NCI-H146 (cell line): ENCODE data around the gene ADA.
"Not testable (repeated sequence)": the region's sequence is repeated elsewhere in the genome, so short reads cannot be mapped to it uniquely, and the experiment has no call there.

Experiments used
- DNase-seq: peaks from one replicate; lab custom pipeline; 2025; lab: John Stamatoyannopoulos, UW

Gene ADA

GRCh38 chr20:44651684-44652423 lies at the start of gene ADA:
Gene ADA (minus strand): TSS chr20:44651699. CDS start chr20:44651607, 92 bp downstream.
- peak; percentile 72 for DNase-seq

- DNase-seq: peak; percentile 77
Measured at GRCh38 chr20:44700306-44700705, 48.8 kb upstream of the ADA start.

- no peak for DNase-seq
Measured at GRCh38 chr20:44698351-44698750, 46.9 kb upstream of the ADA start.

- not testable (repeated sequence) for DNase-seq
Measured at GRCh38 chr20:44697041-44697440, 45.5 kb upstream of the ADA start.

GRCh38 chr20:44696315-44696714 lies 44.8 kb upstream of the ADA start:
- DNase-seq: no peak

- DNase-seq: no peak
Measured at GRCh38 chr20:44695674-44696300, 44.3 kb upstream of the ADA start.

GRCh38 chr20:44695295-44695673 lies 43.8 kb upstream of the ADA start:
- no peak for DNase-seq

- DNase-seq: no peak
Measured at GRCh38 chr20:44694159-44694558, 42.7 kb upstream of the ADA start.

GRCh38 chr20:44693627-44694026 lies 42.1 kb upstream of the ADA start:
- no peak for DNase-seq

GRCh38 chr20:44692932-44693480 lies 41.5 kb upstream of the ADA start:
- no peak for DNase-seq

GRCh38 chr20:44691424-44692423 lies 40.2 kb upstream of the ADA start:
- no peak for DNase-seq

GRCh38 chr20:44690781-44691423 lies 39.4 kb upstream of the ADA start:
- no peak for DNase-seq

- DNase-seq: no peak
Measured at GRCh38 chr20:44689809-44690208, 38.3 kb upstream of the ADA start.

GRCh38 chr20:44688053-44688625 lies 36.6 kb upstream of the ADA start:
- DNase-seq: no peak

- no peak for DNase-seq
Measured at GRCh38 chr20:44686934-44687333, 35.4 kb upstream of the ADA start.

- DNase-seq: no peak
Measured at GRCh38 chr20:44684047-44684967, 32.8 kb upstream of the ADA start.

- peak; percentile 65 for DNase-seq
Measured at GRCh38 chr20:44683263-44684046, 32.0 kb upstream of the ADA start.

- no peak for DNase-seq
Measured at GRCh38 chr20:44681796-44682566, 30.5 kb upstream of the ADA start.
